HEK293T (cell line): ENCODE results near the gene METTL9.

Experiments
- BHLHE40 ChIP-seq: fragments of 450-650 bp; IDR thresholded peaks from 2 replicates; pipeline ENCODE4 v1.6.1; 2016; ENCODE audit warnings: mild to moderate bottlenecking, moderate library complexity, borderline replicate concordance
- FOXA1 ChIP-seq: fragments of 450-650 bp; IDR thresholded peaks from 2 replicates; pipeline ENCODE4 v1.6.1; 2016; ENCODE audit warnings: mild to moderate bottlenecking
- SP1 ChIP-seq: fragments of 450-650 bp; IDR thresholded peaks from 2 replicates; pipeline ENCODE4 v1.6.1; 2017

- TF ChIP-seq BHLHE40: no peak
- TF ChIP-seq SP1: no peak
- no peak for TF ChIP-seq FOXA1
Observed at GRCh38 chr16:21566891-21567414, 32.4 kb upstream of the METTL9 start.
